Measurements from ENCODE around the gene ACMSD.
"Not testable (repeated sequence)": the region's sequence is repeated elsewhere in the genome, so short reads cannot be mapped to it uniquely, and the experiment has no call there.

ACMSD gene

GRCh38 chr2:134823431-134823830, 15.0 kb upstream of the ACMSD start:
- no peak overlapping the region for H3K27ac ChIP-seq
- no peak overlapping the region for H3K4me3 ChIP-seq (ENCODE audit: low read depth, low read length)
- H3K36me3 ChIP-seq, result no peaks in the 10 kb centered on the region
- TF ChIP-seq CTCF (IDR thresholded peaks at IDR 0.05; ENCODE audit: low read depth, low read length), result no peak
- H3K9me3 ChIP-seq (ENCODE audit: severe bottlenecking), result no peaks in the 10 kb centered on the region
- no peaks in the 10 kb centered on the region for H3K27me3 ChIP-seq (ENCODE audit: insufficient read depth, low read depth, severe bottlenecking)
- no peak for DNase-seq

GRCh38 chr2:134823832-134824231, 14.6 kb upstream of the ACMSD start:
- Histone ChIP-seq H3K9me3 (ENCODE audit: severe bottlenecking) (no peaks in the 10 kb centered on the region), H3K27ac (no peak overlapping the region), H3K36me3 (no peaks in the 10 kb centered on the region), H3K27me3 (ENCODE audit: insufficient read depth, low read depth, severe bottlenecking) (no peaks in the 10 kb centered on the region), H3K4me3 (ENCODE audit: low read depth, low read length) (no peak overlapping the region)
- DNase-seq, result no peak
- TF ChIP-seq CTCF (IDR thresholded peaks at IDR 0.05; ENCODE audit: low read depth, low read length), result no peak

- not testable (repeated sequence) for H3K9me3 ChIP-seq (ENCODE audit: severe bottlenecking); H3K36me3 ChIP-seq; H3K27me3 ChIP-seq (ENCODE audit: insufficient read depth, low read depth, severe bottlenecking); H3K27ac ChIP-seq; DNase-seq; H3K4me3 ChIP-seq (ENCODE audit: low read depth, low read length)
Measured at GRCh38 chr2:134825716-134826115, 12.7 kb upstream of the ACMSD start.

- TF ChIP-seq CTCF (IDR thresholded peaks at IDR 0.05; ENCODE audit: low read depth, low read length), result no peak
- H3K27me3 ChIP-seq (ENCODE audit: insufficient read depth, low read depth, severe bottlenecking), result peaks cover 7% of the 10 kb centered on the region
- no peaks in the 10 kb centered on the region for H3K36me3 ChIP-seq
- H3K27ac ChIP-seq, result no peak overlapping the region
- H3K4me3 ChIP-seq (ENCODE audit: low read depth, low read length), result no peak overlapping the region
- no peak for DNase-seq
- peaks cover 6% of the 10 kb centered on the region for H3K9me3 ChIP-seq (ENCODE audit: severe bottlenecking)
Measured at GRCh38 chr2:134835471-134835870, 2.9 kb upstream of the ACMSD start.

- no peak for TF ChIP-seq CTCF (IDR thresholded peaks at IDR 0.05; ENCODE audit: low read depth, low read length)
- DNase-seq, result no peak
- Histone ChIP-seq H3K36me3 (no peaks in the 10 kb centered on the region), H3K27ac (no peak overlapping the region), H3K9me3 (ENCODE audit: severe bottlenecking) (peaks cover 6% of the 10 kb centered on the region), H3K4me3 (ENCODE audit: low read depth, low read length) (no peak overlapping the region), H3K27me3 (ENCODE audit: insufficient read depth, low read depth, severe bottlenecking) (peaks cover 5% of the 10 kb centered on the region)
Measured at GRCh38 chr2:134836986-134837385, 1.4 kb upstream of the ACMSD start.

GRCh38 chr2:134839649-134840048, 1.2 kb downstream of the ACMSD start:
- no peak for DNase-seq
- no peak overlapping the region for H3K27ac ChIP-seq
- TF ChIP-seq CTCF (IDR thresholded peaks at IDR 0.05; ENCODE audit: low read depth, low read length), result no peak
- no peak overlapping the region for H3K4me3 ChIP-seq (ENCODE audit: low read depth, low read length)
- H3K36me3 ChIP-seq, result no peaks in the 10 kb centered on the region
- H3K27me3 ChIP-seq (ENCODE audit: insufficient read depth, low read depth, severe bottlenecking), result peaks cover 4% of the 10 kb centered on the region
- peaks cover 6% of the 10 kb centered on the region for H3K9me3 ChIP-seq (ENCODE audit: severe bottlenecking)
